ENCODE data around the gene MLLT10.
A peak's percentile ranks its signal among the peaks of the same experiment; 100 is the strongest.

Gene MLLT10

GRCh38 chr10:21533467-21534279, at the start of gene MLLT10:
Gene MLLT10, plus strand, starts transcription at chr10:21534232. Its CDS starts 413 bp downstream, at chr10:21534645.
- DNase-seq (ENCODE audit: low read depth), result peak; percentile 71

- no peak for DNase-seq (ENCODE audit: low read depth)
Measured at GRCh38 chr10:21487416-21488180, 46.4 kb upstream of the MLLT10 start.

DNA sequence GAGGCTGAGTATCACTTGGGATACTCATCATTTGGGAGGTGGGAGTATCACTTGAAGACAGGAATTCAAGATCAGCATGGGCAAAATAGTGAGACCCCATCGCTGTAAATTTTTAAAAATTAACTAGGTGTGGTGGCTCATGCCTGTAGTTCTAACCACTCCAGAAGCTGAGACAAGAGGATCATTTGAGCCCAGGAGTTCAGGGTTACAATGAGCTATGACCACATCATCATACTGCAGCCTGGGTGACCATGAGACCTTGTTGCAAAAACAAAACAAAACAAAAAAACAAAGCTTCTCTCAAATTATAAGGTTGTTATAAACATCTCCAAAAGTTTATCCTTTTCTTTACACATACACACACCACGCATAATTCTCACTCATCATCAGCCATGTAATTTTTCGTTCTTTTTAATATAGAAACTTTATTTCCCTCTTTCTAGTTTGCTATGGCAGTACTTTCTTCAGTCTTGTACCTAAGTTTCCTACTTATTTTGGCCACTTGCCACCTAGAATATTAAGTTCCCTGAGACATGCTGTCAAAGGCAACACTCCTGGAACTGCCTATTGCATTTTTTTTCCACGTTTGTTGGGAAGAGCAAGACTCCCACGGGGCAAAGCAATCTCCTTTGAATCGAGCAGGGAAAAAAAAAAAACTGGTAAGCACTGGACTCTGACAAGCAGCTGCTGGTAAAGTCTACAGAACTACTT, 45.6 kb upstream of the MLLT10 start:
- DNase-seq (ENCODE audit: low read depth), result no peak

GRCh38 chr10:21488957-21489446, 45.0 kb upstream of the MLLT10 start:
- DNase-seq (ENCODE audit: low read depth), result no peak

DNA sequence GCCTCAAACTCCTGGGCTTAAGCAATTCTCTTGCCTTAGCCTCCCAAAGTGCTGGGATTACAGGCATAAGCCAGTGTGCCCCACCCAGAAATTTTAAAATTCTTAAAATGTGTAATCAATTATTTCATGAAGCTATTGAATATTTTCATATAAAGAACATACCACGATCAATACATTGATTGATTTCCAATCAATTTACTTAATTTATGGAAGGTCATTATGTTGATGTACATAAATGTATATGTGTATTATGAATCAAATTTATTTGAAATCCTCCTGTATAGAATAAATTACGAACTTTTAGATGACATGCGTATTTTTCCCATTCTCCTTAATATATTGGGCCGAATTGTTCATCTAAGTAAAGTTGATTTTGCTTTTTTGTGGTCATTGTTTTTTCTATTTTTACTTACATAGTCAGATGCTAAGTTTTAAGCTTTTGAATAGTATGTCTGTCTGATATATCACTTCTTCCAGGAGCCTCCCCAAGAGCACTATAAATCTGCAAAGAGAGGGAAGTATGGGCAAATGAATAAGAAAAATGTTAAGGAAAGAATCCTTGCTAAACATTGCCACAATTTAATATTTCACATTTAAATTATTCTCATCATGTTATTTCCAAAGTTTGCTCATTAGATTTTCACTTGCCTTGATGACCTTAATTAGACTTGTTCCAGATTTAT, 43.9 kb upstream of the MLLT10 start:
- DNase-seq (ENCODE audit: low read depth), result no peak

DNA sequence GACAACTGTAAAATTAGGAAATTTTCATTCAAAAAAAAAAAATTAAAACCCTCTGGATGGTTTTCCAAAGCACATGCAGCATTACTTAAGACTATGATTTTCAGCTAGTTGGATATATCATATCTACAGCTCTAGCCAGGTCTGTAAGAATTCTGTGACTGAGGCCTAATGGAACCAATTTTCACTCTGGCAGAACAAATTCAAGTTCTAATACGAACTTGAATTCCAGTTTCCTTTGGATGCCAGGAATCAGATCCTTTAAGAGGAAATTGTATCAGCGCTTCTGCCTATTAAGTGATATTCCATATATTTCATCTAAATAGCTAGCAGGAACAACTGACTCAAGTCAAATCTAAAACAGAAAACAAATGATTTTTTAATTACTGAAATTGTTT, 43.3 kb upstream of the MLLT10 start:
- no peak for DNase-seq (ENCODE audit: low read depth)

DNA sequence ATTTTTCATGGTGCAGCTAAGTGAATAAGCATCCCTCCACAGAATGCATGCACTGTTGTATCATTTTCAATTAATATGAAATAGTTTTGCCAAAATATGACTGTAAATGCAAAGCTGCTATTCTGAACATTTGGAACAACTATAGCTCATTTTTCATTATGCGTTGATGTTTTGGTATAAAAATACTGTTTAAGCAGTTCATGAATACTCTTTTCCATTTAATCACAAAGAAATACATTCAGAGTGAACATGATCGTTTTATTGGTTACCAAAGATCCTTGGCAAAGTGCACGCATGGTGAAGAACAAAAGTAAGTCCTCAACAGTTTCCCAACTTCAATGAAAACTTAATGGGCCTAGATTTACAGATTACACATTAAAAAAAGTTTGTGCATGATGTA, 41.6 kb upstream of the MLLT10 start:
- no peak for DNase-seq (ENCODE audit: low read depth)

DNA sequence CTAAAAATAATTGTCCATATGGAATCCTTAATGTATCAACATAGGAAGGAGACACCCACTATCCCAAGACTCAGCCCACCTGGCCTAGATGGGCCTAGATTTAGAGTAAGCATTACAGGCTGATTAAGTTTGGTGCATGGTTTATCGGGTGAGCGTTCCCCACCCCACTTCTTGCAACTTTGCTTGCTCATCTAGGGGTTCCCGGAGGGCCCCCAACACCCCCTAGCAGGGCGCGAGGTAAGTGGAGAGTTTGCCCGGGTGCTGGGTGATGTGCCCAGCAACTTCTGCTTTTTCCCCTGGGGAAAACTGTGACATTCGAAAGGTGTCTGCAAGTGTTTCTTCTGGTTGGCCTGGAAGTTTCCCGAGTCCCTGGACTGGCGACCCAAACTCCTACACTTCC, 40.2 kb upstream of the MLLT10 start:
- no peak for DNase-seq (ENCODE audit: low read depth)

DNA sequence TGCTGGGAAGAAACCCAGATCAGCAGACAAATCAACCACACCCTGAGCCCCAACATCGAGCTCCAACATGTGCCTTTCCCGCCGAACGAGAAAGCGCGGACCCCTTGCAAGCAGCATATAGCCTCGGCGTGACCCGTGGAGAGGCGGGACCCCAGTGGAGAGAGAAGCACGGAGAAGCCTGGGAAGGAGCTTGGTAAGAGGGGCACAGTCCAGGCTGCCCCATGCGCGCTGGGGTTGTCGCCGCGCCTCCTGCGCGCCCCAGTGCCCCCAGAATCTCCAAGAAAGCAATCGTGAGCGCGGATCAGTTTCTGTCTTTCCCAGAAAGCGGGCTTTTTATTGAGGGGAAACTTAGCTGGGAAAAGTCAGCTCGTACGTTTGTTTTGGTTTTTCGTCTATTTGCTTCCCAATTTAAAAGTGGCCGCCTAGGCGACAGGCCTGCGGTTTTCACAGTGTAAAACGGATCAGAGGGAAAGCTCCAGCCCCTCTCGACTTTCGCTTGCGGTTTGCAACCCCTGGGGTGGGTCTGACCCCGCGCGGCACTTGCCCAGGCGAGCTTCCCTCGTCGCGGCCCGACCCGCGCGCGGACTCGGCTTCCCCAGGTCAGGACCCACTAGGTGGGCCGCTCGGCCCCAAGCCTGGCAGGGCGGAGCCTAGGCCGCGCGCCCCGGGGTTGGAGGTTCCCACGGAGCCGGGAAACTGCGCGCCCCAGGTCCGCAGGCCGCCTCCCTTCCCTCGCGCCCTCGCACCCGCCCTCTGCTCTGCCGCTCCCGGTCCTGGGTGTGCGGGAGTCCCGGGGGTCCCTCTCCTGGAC, 39.6 kb upstream of the MLLT10 start:
- no peak for DNase-seq (ENCODE audit: low read depth)

DNA sequence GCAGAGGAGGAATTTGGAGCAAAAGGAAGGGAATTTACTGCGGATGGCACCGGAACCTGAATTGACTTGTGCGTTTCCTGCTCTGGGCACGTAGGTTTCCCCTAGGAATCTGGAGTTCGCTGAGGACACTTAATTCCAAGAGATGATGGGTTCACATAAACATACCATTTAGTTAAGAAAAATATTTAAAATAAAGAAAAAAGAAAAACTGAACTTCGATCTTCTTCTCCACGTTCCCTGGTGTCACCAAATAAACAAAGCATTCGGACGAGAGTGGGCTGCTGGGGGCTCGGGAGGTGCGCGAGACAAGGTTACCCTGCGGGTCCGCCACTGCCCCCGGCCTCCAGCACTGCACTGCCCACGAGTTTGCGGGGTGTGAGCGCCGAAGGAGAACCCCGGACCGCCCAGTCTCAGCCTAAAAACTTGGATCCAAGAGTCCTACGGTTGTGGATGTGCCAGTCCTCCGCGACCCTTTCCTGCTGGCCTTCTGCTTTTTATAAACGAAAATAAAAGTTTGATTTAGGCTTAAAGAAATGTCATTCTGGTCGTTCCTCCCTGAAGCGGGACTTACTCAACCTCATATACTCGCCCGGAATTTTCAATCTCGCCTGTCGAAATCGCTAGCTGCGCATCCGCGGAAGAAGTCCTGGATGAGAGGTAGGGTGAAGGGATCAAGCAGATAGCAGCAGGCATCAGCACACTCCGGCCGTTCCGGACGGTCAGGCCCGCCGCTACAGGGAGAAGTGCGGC, 38.9 kb upstream of the MLLT10 start:
- DNase-seq (ENCODE audit: low read depth), result no peak

DNA sequence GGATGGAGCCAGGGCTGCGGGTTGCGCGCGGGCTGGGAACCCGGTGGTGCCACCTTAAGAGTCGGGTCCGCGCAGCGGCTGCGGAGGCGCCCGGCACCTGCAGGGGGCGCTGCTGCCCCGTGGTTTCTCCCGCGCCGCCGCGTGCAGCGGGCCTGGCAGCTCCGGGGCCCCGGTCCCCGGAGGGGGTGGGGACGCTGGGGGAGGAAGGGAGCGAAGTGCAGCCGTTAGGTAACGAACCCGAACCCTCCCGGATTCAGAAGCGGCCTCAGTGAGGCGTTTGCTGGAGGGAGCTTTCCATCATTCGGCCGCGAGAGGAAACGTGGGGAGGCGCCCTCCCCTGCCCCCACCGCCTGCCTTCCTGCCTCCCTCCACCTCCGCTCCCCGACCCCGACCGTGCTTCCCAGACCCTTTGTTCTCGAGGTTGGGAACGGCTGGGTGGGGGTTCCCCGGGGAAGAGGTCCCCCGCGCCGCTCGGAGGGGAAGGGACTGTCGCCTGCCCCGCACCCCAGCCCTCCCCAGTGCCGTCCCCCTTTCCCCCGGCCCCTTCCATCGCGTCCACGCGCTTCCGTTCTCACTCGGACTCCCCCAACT, 38.2 kb upstream of the MLLT10 start:
- peak; percentile 93 for DNase-seq (ENCODE audit: low read depth)

DNA sequence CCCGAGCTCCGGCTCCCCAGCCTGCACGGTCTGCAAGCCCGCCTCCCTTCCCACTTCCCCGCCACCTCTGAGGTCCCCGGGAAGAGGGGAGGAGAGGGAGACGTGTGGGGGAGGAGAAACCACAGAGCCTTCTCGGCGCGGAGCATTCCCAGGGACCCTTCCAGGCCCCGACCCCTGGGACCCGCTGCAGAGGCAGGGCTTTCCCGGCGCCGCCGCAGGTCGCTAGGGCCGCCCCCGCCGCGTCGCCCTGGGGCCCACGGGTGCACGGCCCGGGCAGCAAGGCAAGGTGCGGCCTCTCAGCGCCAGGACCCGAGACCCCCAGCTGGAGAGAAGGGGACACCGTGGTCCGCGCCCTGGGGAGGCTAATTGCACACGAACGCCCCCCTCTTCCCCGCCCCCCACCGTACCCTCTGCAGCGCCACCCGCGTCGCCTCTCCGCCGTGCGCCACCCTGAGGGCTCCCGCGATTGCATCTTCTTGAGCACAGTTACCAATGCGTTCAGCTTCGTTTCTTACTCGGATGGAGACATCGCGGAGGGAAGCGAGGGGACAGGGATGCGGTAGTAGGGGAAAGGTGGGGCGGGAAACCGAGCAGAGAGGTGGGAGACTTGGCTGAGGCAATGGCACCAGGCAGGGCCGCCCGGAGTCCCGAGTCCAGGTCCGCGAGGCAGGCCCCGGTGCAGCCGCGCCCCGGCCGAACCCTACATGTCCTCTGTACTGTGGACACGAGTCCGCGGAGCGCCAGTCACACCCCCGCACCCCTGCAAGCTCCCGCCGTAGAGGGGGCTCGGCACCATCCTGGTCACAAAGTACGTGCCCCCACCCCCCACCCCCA, 37.5 kb upstream of the MLLT10 start:
- DNase-seq (ENCODE audit: low read depth), result no peak

DNA sequence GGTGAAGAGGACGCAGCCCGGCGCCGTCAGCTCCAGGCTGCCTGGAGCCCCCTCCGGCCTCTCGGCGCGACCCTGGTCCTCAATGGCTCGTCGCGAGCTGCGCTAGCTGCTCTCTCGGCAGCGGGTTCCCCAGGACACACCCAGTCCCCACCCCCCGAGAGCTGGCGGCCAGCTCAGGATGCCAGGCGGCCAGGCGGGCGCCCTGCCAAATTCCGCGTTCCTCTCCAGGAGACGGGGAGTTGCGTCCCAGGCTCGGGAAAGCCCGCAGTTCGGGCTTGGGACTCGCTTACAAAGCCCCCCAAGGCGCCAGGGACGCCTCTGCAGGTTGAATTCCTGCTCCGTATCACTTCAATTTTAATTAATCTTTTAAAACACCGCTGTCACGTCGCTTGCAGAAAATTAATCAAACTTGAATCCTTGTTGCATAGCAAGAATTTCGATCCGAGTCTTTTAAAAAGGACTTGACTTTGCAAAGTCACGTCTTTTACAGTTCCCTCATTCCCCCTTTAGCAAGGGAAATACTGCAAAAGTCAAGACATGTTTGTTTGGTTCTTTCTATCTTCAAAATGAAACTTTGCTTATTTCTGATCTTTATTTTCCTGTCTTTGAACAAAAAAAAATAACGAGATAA, 36.7 kb upstream of the MLLT10 start:
- no peak for DNase-seq (ENCODE audit: low read depth)

GRCh38 chr10:21498377-21498776, 35.7 kb upstream of the MLLT10 start:
- DNase-seq (ENCODE audit: low read depth), result no peak

- no peak for DNase-seq (ENCODE audit: low read depth)
Measured at GRCh38 chr10:21498986-21499385, 35.0 kb upstream of the MLLT10 start.

DNA sequence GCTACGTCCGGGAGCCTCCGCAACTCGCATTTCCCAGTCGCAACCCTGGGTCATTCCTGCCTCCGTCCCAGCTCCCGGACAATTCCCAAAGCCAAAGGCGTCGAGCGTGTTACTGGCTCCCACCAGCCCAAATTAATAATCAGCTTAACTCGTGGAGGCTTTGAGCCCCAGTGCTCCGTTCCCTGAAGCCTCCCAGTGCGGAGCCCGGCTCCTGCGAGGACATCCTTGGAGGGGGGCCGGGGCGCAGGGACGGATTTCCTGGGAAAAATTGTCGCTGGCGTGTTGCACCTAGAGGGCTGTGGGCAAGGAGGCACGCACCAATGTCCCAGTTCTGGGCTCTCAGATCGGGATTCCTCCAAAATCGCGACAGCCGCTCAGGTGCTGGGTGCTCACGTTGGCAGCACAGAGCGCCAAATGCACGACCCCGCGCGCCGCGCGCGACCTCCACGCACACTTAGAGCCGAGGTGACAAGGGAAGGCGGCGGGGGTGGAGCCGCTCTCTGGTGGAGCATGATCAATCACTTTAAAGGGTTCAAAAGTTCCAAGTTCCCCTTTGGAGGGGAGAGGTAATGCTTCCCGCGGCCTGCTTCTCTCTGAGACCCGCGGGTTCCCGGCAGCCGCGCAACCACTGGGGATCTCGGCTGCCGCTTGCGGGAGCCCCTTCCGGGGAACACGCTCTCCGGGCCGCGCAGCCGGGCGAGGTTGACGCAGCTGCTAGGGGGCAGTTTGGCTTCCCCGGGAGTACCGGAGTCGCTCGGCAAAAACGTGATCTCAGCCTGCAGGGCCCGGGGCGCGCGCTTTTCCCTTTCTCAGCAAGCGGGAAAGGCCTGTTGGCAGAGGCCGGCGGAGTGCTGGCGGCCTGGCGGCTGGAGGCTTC, 34.1 kb upstream of the MLLT10 start:
- DNase-seq (ENCODE audit: low read depth), result no peak

GRCh38 chr10:21500578-21500910, 33.5 kb upstream of the MLLT10 start:
- no peak for DNase-seq (ENCODE audit: low read depth)

GRCh38 chr10:21501091-21501490, 32.9 kb upstream of the MLLT10 start:
- no peak for DNase-seq (ENCODE audit: low read depth)

All from stimulated activated CD8-positive, alpha-beta memory T cell treated with anti-CD3 and anti-CD28 coated beads, Interleukin-15, amount 100 ng/mL, for 24 hours (primary cell).